SK-N-SH treated with all-trans-retinoic acid at 6 μM for 48 hours (cell line): Measurements from ENCODE around the gene AAMDC.

Source experiments
- ATAC-seq: fragments of 200-7000 bp; cut with Tn5 transposase; 3 replicates; pipeline ENCODE4 v1.9.1; 2020; ENCODE audit warnings: mild to moderate bottlenecking, moderate library complexity
- ARNTL ChIP-seq: fragments of 450-650 bp; formaldehyde crosslinking; IDR thresholded peaks from 2 replicates; pipeline ENCODE4 v1.5.0; 2020; ENCODE audit warnings: low read depth, mild to moderate bottlenecking, moderate library complexity, borderline replicate concordance
- CSDC2 ChIP-seq: fragments of 250-450 bp; sonication (Bioruptor Pico); IDR thresholded peaks from 2 replicates; pipeline ENCODE4 v1.5.0; 2020; ENCODE audit warnings: mild to moderate bottlenecking, moderate library complexity
- GLIS3 ChIP-seq: fragments of 250-450 bp; sonication (Bioruptor Pico); IDR thresholded peaks from 2 replicates; pipeline ENCODE4 v1.5.0; 2020; ENCODE audit warnings: mild to moderate bottlenecking, moderate library complexity
- ISL1 ChIP-seq: fragments of 250-450 bp; sonication (Bioruptor Pico); IDR thresholded peaks from 2 replicates; pipeline ENCODE4 v2.1.2; 2022; ENCODE audit warnings: mild to moderate bottlenecking, moderate library complexity
- OSR1 ChIP-seq: fragments of 250-450 bp; sonication (Bioruptor Pico); IDR thresholded peaks from 2 replicates; pipeline ENCODE4 v1.8.0; 2022; ENCODE audit warnings: moderate library complexity, mild to moderate bottlenecking, inconsistent platforms
- PPARA ChIP-seq: fragments of 250-450 bp; sonication (Bioruptor Pico); IDR thresholded peaks from 2 replicates; pipeline ENCODE4 v1.5.0; 2020; ENCODE audit warnings: mild to moderate bottlenecking, borderline replicate concordance
- RARB ChIP-seq: fragments of 250-450 bp; sonication (Bioruptor Pico); IDR thresholded peaks from 2 replicates; pipeline ENCODE4 v1.8.0; 2021; ENCODE audit warnings: mild to moderate bottlenecking, moderate library complexity
- SNAI2 ChIP-seq: fragments of 250-450 bp; sonication (Bioruptor Pico); IDR thresholded peaks from 2 replicates; pipeline ENCODE4 v1.5.0; 2020; ENCODE audit warnings: mild to moderate bottlenecking, moderate library complexity
- TOX ChIP-seq: fragments of 250-450 bp; sonication (Bioruptor Pico); IDR thresholded peaks from 2 replicates; pipeline ENCODE4 v1.8.0; 2021; ENCODE audit warnings: mild to moderate bottlenecking, moderate library complexity, borderline replicate concordance
- ZC3H10 ChIP-seq: fragments of 250-450 bp; sonication (Bioruptor Pico); IDR thresholded peaks from 2 replicates; pipeline ENCODE4 v1.5.1; 2021; ENCODE audit warnings: mild to moderate bottlenecking, moderate library complexity
- ZFP3 ChIP-seq: fragments of 250-450 bp; sonication (Bioruptor Pico); IDR thresholded peaks from 2 replicates; pipeline ENCODE4 v1.5.0; 2020; ENCODE audit warnings: mild to moderate bottlenecking, moderate library complexity
- ZFP30 ChIP-seq: fragments of 450-650 bp; formaldehyde crosslinking; IDR thresholded peaks from 2 replicates; pipeline ENCODE4 v1.5.0; 2022; ENCODE audit warnings: mild to moderate bottlenecking, moderate library complexity
- ZNF565 ChIP-seq: fragments of 450-650 bp; formaldehyde crosslinking; conservative IDR thresholded peaks from 2 replicates; pipeline ENCODE4 v1.5.0; 2020; ENCODE audit warnings: low read depth, mild to moderate bottlenecking, moderate library complexity
- ZNF70 ChIP-seq: fragments of 450-650 bp; formaldehyde crosslinking; IDR thresholded peaks from 2 replicates; pipeline ENCODE4 v1.5.0; 2020; ENCODE audit warnings: mild to moderate bottlenecking, moderate library complexity
- ZNF8 ChIP-seq: fragments of 450-650 bp; formaldehyde crosslinking; IDR thresholded peaks from 2 replicates; pipeline ENCODE4 v1.5.0; 2020; ENCODE audit warnings: mild to moderate bottlenecking, moderate library complexity
- TF ChIP-seq, protein P1 (sequence below): fragments of 250-450 bp; sonication (Bioruptor Pico); IDR thresholded peaks from 2 replicates; pipeline ENCODE4 v1.8.0; 2021; ENCODE audit warnings: low read depth, mild to moderate bottlenecking, moderate library complexity, borderline replicate concordance
- TF ChIP-seq, protein P2 (sequence below): fragments of 250-450 bp; sonication (Bioruptor Pico); IDR thresholded peaks from 2 replicates; pipeline ENCODE4 v1.5.1; 2021; ENCODE audit warnings: mild to moderate bottlenecking, moderate library complexity
- TF ChIP-seq, protein P3 (sequence below): fragments of 250-450 bp; sonication (Bioruptor Pico); IDR thresholded peaks from 2 replicates; pipeline ENCODE4 v1.8.0; 2020; ENCODE audit warnings: mild to moderate bottlenecking, moderate library complexity, borderline replicate concordance
- TF ChIP-seq, protein P4 (sequence below): fragments of 250-450 bp; sonication (Bioruptor Pico); IDR thresholded peaks from 2 replicates; pipeline ENCODE4 v1.5.1; 2020; ENCODE audit warnings: low read depth, mild to moderate bottlenecking, moderate library complexity
- TF ChIP-seq, protein P5 (sequence below): fragments of 250-450 bp; sonication (Bioruptor Pico); IDR thresholded peaks from 2 replicates; pipeline ENCODE4 v1.5.0; 2020; ENCODE audit warnings: mild to moderate bottlenecking, moderate library complexity

The AAMDC gene

DNA sequence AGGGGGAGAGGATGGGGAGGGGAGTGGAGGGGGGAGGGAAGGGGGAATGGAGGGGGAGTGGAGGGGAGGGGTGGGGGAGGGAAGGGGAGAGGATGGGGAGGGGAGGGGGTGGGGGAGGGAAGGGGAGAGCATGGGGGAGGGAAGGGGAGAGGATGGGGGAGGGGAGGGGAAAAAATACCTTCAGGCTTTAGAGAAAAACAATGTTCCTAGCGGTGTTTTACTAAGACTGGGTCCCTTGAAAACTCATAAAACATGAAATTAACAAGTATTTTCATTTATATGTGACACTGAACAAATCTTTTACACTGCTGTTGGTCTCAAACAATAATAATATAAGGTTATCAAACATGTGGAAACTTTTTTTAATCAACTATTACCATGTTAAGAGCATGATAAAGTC is 42.8 kb upstream of the AAMDC start:
- TF ChIP-seq ZNF8 (CRISPR knock-in tag), result no peak
- TF ChIP-seq OSR1, result no peak
- no peak for TF ChIP-seq RARB (CRISPR knock-in tag)
- TF ChIP-seq, protein P1, sequence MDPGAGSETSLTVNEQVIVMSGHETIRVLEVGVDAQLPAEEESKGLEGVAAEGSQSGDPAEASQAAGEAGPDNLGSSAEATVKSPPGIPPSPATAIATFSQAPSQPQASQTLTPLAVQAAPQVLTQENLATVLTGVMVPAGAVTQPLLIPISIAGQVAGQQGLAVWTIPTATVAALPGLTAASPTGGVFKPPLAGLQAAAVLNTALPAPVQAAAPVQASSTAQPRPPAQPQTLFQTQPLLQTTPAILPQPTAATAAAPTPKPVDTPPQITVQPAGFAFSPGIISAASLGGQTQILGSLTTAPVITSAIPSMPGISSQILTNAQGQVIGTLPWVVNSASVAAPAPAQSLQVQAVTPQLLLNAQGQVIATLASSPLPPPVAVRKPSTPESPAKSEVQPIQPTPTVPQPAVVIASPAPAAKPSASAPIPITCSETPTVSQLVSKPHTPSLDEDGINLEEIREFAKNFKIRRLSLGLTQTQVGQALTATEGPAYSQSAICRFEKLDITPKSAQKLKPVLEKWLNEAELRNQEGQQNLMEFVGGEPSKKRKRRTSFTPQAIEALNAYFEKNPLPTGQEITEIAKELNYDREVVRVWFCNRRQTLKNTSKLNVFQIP, result no peak
- ATAC-seq, result no peak

DNA sequence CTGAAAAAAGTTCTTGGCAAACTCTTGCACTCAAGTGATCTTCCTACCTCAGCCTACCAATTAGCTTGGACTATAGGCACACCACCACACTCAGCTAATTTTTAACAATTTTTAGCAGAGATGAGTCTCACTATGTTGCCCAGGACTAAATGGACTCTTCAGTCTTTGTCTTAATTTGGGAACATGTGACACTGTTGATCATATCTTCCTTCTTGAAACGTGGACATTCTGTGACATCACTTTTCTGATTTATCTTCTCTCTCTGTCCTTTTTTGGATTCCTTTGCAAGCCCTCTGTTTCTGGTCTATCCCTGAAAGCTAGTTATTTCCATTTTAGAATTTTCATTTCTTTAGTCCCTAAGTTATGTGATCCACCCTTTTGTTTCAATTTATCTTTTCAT is 42.4 kb upstream of the AAMDC start:
- TF ChIP-seq GLIS3 (CRISPR knock-in tag), result no peak
- TF ChIP-seq TOX (CRISPR knock-in tag), result no peak
- no peak for TF ChIP-seq OSR1
- TF ChIP-seq, protein P2, sequence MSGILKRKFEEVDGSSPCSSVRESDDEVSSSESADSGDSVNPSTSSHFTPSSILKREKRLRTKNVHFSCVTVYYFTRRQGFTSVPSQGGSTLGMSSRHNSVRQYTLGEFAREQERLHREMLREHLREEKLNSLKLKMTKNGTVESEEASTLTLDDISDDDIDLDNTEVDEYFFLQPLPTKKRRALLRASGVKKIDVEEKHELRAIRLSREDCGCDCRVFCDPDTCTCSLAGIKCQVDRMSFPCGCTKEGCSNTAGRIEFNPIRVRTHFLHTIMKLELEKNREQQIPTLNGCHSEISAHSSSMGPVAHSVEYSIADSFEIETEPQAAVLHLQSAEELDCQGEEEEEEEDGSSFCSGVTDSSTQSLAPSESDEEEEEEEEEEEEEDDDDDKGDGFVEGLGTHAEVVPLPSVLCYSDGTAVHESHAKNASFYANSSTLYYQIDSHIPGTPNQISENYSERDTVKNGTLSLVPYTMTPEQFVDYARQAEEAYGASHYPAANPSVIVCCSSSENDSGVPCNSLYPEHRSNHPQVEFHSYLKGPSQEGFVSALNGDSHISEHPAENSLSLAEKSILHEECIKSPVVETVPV (CRISPR knock-in tag), result no peak
- no peak for TF ChIP-seq ISL1
- TF ChIP-seq, protein P3, sequence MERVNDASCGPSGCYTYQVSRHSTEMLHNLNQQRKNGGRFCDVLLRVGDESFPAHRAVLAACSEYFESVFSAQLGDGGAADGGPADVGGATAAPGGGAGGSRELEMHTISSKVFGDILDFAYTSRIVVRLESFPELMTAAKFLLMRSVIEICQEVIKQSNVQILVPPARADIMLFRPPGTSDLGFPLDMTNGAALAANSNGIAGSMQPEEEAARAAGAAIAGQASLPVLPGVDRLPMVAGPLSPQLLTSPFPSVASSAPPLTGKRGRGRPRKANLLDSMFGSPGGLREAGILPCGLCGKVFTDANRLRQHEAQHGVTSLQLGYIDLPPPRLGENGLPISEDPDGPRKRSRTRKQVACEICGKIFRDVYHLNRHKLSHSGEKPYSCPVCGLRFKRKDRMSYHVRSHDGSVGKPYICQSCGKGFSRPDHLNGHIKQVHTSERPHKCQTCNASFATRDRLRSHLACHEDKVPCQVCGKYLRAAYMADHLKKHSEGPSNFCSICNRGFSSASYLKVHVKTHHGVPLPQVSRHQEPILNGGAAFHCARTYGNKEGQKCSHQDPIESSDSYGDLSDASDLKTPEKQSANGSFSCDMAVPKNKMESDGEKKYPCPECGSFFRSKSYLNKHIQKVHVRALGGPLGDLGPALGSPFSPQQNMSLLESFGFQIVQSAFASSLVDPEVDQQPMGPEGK, result no peak
- TF ChIP-seq ZNF565, result no peak
- TF ChIP-seq ZNF70, result no peak
- TF ChIP-seq ZNF8 (CRISPR knock-in tag), result no peak
- TF ChIP-seq ZC3H10 (CRISPR knock-in tag), result no peak
- TF ChIP-seq, protein P4, sequence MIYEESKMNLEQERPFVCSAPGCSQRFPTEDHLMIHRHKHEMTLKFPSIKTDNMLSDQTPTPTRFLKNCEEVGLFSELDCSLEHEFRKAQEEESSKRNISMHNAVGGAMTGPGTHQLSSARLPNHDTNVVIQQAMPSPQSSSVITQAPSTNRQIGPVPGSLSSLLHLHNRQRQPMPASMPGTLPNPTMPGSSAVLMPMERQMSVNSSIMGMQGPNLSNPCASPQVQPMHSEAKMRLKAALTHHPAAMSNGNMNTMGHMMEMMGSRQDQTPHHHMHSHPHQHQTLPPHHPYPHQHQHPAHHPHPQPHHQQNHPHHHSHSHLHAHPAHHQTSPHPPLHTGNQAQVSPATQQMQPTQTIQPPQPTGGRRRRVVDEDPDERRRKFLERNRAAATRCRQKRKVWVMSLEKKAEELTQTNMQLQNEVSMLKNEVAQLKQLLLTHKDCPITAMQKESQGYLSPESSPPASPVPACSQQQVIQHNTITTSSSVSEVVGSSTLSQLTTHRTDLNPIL (CRISPR knock-in tag), result no peak
- TF ChIP-seq ARNTL (CRISPR knock-in tag), result no peak
- TF ChIP-seq SNAI2 (CRISPR knock-in tag), result no peak
- no peak for TF ChIP-seq CSDC2 (CRISPR knock-in tag)
- no peak for TF ChIP-seq PPARA (CRISPR knock-in tag)
- TF ChIP-seq, protein P1, result no peak
- no peak for TF ChIP-seq ZFP3 (CRISPR knock-in tag)
- TF ChIP-seq, protein P5, sequence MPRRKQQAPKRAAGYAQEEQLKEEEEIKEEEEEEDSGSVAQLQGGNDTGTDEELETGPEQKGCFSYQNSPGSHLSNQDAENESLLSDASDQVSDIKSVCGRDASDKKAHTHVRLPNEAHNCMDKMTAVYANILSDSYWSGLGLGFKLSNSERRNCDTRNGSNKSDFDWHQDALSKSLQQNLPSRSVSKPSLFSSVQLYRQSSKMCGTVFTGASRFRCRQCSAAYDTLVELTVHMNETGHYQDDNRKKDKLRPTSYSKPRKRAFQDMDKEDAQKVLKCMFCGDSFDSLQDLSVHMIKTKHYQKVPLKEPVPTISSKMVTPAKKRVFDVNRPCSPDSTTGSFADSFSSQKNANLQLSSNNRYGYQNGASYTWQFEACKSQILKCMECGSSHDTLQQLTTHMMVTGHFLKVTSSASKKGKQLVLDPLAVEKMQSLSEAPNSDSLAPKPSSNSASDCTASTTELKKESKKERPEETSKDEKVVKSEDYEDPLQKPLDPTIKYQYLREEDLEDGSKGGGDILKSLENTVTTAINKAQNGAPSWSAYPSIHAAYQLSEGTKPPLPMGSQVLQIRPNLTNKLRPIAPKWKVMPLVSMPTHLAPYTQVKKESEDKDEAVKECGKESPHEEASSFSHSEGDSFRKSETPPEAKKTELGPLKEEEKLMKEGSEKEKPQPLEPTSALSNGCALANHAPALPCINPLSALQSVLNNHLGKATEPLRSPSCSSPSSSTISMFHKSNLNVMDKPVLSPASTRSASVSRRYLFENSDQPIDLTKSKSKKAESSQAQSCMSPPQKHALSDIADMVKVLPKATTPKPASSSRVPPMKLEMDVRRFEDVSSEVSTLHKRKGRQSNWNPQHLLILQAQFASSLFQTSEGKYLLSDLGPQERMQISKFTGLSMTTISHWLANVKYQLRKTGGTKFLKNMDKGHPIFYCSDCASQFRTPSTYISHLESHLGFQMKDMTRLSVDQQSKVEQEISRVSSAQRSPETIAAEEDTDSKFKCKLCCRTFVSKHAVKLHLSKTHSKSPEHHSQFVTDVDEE (CRISPR knock-in tag), result no peak
- no peak for ATAC-seq

DNA sequence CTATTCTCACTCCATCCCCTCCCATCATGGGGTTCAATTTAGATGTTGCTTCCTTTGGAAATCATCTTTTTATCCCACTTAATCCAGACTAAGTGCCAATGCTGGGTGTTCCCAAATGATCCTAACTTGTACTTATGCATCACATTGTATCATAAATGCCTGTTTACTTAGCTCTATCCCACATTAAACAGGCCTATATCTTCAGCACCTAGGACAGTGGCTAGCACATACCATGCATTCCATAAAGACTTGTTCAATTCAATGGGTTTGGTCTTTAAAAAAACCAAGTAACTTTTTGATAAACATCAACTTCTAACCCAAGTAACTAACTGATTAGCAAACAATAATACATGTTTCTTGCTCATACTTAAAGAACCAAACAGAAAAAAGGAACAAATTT is 41.0 kb upstream of the AAMDC start:
- no peak for TF ChIP-seq SNAI2 (CRISPR knock-in tag)
- TF ChIP-seq, protein P2 (CRISPR knock-in tag), result no peak
- no peak for TF ChIP-seq ZFP30
- TF ChIP-seq CSDC2 (CRISPR knock-in tag), result 0 out of 2 replicates have a peak, but pooled peaks have one; percentile 71
- TF ChIP-seq ARNTL (CRISPR knock-in tag), result no peak
- no peak for TF ChIP-seq PPARA (CRISPR knock-in tag)
- TF ChIP-seq, all 23 proteins: peak for 1

More for the DNA sequence above, 41.0 kb upstream of the AAMDC start:
- ATAC-seq, result no peak
